ENCODE data around the gene MTARC1.

MTARC1 gene

DNA sequence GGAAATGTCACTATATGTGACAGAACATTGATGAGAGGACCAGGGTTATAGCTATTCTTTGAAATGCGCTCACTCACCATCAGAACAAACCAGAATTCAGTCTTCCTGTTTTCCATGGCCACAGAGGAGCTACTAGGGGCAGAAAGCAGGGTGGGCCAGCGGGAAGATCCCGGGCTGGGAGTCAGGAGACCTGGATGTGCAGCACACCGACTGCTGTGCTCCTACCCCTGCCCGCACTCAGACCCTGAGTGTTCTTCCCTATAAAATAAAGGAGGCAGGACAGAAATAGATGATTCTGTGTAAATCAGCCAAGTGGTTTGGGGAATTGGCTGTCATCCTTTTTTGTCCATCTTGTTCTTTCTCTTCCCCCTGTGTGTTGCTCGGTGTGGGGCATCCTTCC is 21.0 kb downstream of the MTARC1 start:
- no peak for DNase-seq

DNA sequence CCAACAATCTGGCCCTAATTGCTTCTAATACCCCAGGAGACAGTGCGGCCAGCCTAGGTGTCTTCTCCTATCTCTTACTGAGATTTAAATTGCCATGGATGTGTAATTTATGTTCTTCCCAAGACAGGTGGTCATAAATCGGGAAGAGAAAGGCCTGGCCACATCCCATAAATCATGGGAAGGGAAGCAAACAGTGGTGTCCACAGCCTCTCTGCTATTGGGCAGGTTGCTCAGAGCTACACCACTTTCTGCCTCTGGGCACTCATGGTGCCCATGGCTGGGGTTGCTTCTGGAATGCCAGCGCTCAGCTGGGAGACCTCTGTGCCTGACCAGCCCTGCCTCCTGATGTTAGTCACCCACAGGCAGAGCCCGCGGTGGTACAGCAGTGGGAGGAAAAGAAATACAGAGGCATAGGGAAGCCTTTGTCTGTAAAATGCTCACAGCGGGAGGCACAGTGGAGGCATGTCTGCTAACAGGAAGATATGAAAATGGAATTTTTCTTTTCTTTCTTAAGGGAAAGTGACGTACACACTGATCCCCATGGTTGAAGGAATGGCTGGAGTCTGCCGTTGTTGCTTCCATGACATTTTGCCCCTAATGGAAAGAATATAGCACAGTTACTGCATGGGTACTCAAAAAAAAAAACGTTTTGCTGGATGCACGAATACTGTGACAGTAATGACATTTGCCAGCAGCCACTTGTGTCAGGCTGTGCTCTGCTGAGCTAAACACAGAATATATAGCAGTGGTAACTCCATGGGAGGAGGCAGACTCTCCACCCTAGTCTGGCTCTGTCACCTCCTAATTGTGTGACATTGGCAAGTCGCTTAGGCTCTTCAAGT is 21.9 kb downstream of the MTARC1 start:
- no peak for DNase-seq

DNA sequence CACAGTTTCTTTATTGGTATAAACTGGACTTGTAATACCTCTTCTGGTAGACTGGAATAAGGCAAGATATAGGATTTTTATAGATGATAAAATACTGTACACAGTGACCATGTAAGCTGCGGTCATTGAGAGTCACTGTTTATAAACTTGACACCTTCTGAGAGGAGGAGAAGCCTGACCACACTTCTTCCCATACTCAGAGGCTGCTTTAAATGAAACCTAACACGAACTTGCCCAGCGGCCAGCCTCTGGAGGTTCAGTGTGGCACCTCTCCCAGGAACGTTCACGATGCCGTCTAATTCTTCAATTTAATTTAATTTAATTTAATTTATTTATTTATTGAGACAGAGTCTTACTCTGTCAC is 22.5 kb downstream of the MTARC1 start:
- no peak for DNase-seq

DNA sequence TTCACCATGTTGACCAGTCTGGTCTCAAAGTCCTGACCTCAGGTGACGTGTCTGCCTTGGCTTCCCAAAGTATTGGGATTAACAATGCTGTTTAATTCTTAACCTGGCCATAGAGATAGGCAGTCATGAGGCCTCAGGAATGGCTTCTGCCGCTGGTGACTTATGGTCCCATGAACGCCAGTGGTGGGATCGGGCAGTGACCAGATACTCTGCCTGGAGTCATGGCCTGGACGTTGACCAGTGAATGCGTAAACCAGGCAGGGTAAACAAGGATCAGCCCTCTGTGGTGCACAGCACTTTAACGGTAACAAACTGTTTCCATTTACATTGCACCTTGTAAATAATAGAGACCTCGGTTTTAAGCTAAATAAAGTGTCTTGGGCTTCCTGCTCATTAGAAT is 23.0 kb downstream of the MTARC1 start:
- no peak for DNase-seq

DNA sequence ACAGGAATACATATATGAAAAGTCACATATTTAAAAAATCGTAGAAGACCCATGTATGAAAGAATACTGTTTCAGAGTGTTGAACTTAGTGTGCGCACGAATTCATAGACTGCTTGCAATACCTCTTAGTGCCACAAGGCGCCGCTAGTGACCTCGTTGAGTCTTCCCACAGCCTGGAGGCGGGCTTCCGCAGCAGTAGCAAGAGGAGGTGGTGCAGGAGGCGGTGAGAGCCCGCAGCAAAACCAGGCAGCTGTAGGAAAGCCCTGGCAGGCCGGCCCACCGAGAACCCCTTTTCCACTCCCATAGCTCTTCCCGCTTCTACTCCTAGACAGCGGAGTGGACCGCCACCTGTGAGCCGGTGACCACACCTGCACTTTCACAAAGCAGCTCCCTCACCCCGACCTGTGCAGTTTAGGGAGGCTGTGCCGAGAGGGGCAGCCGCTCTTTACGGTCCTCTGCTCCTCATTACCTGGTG is 23.5 kb downstream of the MTARC1 start:
- DNase-seq, result no peak

DNA sequence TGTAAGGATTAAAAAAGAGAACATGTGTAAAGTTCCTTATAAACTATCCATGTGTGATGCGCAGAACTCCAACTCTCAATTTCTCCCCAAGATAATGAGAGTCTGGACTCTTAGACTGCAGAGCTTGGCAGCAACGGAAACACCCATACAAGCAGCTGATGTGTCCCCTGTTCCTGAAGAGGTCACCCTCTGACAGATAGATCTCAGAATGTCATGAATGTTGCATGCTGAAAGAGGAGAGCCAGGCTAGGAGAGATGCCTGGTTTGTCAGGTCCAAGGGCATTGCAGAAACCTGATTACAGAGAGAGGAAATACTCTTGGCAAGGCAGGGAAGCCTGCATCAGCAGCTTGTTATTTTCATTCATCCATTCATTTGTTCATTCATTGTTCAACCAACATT is 24.2 kb downstream of the MTARC1 start:
- DNase-seq, result no peak

DNA sequence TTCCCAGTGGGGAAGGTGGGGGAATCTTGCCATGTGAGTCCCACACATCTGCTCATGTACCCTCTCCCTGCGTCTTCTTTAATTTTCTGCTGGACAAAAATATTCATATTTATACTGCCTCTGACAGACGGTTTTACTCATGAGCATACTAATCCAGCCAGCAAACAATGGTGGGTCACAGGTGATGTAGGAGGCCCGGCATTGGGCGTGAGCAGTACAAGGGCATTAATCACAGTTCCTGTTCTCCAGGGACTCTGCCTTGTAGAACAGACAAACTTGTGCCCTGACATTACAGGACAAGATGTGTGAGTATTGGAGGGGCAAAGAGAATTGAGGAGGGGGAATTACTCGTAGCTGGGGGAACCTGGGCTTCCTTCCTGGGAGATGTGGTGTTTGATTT is 25.0 kb downstream of the MTARC1 start:
- DNase-seq, result no peak

DNA sequence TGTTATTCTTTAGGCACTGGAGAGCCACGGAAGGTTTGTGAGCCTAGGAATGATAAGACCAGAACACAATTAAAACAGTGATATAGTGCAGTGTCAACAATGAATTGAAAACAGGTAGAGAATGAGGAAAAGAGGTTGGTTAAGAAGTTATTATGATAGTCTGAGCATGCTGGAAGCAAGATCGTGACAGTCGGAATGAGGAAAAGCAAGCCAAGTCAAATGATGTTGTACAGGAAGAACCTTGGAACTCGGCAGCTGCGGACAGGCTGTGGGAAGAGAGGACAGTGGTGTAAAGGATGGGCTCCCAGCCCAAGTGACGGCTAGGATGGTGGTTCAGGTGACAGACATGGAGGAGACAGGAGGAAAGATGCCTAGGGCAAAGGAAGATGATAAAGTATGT is 25.6 kb downstream of the MTARC1 start:
- no peak for DNase-seq

DNA sequence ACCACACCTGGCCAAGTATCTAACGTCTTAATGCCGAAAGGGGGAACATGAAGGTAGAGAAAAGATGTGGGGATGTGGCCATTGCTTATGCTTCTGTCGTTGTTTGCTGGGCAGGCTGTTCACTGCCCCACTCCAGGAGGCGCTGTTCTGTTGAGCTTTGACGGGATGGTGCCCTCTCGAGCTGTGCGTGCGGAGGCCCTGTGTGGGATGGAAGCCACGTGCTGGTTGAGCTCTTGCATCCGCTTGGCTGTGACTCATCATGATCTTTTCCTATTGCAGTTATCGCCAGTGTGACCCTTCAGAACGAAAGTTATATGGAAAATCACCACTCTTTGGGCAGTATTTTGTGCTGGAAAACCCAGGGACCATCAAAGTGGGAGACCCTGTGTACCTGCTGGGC is 26.3 kb downstream of the MTARC1 start:
- DNase-seq, result no peak

DNA sequence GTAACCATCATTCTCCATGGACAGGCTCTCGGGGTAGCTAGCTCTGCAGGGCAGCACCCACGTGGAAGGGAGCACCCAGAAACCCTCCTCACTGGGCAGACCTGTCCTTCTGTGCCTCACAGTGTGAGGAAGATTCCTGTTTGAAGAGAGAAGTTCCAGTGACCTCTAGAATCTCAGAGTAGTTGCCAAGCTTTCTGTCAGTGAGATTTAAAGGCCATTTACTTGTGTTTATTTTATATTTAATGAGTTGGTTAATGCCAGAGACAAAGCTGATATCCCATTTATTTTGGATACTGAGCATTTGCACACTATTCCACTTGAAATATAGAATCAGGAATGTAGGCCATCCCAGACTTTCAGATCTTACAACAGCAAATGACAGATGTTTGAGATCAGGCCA is 28.7 kb downstream of the MTARC1 start:
- DNase-seq, result no peak

DNA sequence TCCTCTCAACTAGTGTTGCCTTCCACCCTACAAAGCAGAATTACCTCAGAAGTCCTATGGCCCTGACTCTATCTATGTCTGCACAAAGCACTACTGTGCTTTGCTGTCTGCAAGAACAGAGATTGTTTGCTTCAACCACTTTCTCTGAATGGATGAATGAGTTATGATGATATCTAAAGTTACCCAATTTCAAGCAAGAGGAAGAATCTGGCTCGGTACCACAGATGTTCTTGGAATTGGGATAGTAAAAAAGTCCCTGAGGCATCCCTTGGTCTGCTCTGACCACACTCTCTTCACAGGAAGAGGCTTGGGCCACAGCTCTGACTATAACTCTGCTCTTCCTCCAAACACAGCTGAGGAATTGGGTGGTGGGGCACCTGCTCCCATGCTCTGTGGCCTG is 31.2 kb downstream of the MTARC1 start:
- DNase-seq, result no peak

DNA sequence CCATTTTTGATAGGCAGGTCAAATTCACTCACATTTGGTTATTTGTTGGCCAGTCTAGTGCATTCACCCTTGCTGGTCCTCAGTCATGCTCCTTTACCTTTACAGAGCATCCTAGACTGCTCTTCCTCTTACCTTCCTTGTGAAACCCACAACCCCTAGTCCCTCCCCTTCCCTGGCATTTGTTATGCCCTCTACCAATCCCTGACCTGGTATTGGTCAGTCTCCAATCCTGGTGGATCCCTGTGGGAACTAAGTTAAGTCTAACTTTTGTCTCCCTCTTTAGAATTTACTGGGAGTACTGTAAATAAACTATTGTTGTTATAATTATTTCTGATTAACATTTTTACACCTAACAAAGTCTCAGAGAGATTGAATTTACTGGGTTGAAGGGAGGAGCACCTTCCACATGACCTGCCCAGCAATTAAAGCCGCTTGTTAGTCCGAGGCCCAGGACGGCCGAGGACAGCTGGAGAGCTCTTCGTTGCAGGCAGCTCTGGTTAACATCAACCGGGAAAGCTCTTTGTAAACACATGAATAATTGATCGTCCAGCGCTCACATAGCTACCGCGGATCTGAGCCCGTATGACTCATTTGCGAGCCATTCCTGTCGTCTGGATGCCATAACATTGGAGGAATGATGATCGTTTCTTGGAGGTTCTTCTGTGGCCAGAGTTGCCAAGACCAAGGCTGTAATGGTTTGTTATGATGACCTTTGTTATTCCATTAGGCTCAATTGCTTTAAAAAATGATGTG is 31.9 kb downstream of the MTARC1 start:
- no peak for DNase-seq

DNA sequence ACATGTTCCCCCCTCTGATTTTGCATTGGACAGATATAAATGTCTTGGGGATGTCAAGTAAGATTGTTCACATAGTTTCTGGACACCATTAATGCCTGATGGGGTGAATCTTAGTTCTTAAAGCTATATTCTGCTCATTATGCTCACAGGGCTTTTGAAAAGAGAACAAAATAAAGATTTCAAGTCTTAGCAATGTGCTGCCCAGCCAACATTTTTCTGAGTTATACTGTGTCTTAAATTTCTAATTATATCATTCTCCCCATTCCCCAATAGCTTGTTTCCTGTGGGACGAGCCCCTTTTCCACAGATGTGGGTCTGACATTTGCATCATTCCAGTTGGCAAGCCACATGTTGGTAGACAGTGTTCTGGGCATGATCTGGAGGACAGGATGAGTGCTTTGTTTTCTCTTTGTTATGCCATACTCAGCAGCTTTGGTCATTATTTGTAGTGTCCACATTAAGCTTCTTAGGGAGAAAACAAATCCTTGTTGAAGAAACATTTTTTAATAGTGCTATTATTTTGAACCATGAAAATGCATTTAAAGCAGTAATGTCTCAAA is 32.8 kb downstream of the MTARC1 start:
- DNase-seq, result no peak

DNA sequence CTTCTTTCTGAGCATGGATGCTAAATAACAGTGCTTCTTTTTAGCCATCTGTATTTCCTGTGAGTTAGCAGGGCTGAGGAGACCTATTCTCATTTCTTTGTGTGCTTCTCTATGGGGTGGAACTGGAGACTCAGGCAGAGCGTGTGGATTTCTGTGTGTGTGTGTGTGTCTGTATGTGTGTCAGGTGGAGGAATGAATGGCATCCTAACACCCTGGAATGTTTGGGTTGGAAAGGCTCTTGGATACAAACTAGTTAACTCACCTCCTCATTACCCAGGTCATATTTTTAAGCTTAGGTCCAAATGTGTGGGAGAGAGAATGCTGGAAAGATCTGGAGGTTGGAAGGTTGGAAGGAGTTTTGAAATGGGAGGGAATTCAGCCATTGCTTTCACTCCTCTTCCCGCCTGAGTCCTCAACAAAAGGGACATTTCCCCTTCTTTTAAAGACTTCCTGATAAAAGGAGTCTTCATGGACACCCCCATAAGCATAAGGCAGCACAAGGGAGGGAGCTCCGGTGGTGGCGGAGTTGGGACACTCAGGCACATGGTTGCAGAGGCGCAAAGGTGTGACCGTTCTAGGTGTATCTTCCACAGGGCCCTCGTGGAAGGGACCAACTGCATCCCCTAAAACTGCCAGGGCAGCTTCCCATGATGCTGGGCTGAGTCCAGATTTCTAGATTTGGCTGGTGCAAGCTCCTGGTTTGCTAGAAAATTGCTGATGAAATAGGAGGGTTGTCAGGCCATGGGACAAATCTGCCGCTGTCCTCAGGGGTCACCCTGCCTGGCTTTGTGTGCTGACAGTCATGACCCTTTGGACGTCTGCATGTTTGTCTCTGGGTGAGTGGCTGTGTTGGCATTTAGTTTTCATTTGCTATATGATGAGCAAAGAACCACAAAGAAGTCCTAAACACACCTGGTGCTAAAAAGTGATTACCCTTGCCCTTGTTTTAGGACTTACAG is 37.6 kb downstream of the MTARC1 start:
- no peak for DNase-seq

DNA sequence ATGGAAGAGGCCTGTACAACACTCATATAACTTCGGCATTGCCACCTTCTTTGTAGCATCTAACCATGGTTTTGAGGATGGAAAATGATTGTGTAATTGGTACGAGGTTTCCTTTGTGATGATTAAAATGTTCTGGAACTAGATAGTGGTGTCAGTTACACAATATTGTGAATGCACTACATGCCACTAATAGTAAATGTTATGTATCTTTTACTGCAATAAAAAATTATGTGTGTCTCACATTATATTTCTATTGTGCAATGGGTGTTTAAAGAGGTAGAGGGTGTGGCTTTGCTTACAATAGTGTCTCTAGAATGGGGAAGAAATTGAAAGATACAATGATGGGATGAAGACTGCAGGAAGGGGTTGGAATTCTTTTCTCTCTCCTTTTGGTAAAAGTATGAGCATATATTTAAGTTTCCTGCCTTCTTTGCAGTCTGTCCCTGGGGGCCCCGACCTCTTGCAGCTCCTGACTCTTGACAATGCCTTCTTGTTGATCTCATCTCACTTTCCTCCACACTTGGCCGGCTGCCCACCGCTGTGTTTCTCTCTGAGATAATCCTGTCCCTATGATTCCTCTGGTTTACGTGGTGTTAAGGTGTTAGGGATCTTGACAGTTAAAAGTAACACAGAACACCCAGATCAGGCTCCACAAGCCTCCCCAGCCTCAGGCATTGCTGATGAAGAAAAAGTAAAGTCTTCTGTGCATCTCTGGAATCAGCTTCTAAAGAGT is 39.3 kb downstream of the MTARC1 start:
- no peak for DNase-seq

DNA sequence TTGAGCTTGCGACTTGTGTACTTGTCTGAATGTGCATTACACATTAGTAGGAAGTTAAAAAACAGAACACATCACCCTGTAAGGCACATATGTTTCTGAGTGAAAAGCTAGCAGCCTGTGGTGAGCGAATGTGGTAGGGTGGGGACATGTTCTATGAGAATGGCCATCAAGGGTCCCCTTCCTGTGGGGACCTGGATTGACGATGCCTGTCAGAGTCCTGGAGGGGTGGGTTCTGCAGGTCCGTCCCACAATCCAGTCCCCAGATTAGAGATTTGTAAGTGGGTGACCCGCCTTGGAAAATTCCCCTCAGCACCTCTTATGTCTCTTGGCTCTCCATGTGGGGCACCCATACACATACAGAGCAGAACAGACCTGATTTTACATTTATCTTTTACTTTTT is 40.0 kb downstream of the MTARC1 start:
- no peak for DNase-seq

DNA sequence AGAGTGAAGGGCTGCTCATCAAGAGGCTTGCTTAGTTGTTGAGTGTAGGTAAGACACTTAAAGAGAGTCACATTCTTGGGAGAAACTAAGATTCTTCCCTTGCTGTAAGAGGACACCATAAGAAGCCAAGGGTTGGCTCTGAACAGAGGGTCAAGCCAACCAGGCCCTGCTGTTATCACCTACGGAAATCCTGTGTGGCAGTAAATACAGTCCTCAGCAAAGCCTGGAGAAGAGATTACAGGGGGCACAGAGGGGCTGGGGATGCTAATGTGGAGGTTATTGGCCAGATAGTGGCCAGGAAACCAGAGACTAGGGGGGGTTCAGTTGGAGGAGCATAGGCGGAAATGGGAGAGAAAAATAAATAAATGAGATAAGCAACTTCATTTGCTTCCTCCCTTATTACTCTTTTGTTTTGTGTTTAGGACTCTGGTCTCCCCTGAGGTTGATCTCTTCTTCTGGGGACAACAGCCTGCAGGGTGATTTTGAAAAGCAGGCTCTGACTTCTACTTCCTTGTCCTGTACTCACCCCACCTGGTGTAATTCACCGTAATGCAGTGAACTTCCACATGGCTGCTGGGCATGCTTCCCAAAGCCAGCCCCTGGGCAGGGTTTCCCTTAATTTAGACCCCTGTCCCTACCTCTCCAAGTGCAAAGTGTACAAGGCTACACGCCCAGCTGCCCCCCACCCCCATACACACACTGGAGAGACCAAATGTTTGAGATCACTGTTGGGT is 40.9 kb downstream of the MTARC1 start:
- peak; percentile 21 for DNase-seq

DNA sequence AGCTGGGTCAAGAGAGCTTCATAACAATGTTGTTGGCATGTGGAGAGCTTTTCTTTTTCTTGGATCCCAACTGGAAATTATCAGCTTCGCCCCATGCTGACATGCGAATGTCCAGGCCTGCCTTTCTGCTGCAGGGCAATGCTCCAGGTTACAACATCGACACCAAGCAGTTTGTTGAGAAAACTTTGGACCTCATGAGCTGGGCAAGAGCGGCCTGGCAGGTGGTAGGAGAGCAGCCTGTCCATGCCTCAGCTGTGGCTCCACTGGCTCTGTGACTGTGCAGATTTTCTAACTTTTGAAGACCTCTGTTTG is 41.4 kb downstream of the MTARC1 start:
- no peak for DNase-seq

DNA sequence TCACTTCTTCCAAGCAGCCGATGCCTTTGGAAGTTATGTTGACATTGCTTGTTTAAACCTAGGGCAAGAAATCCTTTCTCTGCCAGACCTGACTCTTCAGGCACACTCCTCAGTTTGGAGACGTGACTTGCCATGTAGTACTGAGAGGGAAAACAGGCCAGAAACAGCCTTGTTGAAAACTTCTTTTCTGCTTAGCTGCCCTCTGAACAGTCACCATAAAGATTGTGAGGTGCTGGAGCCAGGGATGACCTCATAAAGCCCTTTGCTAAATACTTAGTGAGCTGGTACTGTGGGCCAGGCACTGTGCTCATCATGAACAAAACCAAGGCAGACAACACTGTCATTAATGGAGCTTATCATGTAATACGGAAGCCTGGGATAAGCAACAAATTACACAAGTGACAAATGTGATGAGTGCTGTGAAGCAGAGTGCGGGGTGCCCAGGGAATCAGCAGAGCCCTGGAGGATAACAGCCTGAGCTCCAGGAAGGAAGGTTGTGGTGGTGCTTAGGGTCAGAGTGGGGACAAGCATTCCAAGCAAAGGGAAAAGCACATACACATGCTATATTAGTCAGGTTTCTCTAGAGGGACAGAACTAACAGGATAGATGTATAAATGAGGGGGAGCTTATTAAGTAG is 42.4 kb downstream of the MTARC1 start:
- no peak for DNase-seq

DNA sequence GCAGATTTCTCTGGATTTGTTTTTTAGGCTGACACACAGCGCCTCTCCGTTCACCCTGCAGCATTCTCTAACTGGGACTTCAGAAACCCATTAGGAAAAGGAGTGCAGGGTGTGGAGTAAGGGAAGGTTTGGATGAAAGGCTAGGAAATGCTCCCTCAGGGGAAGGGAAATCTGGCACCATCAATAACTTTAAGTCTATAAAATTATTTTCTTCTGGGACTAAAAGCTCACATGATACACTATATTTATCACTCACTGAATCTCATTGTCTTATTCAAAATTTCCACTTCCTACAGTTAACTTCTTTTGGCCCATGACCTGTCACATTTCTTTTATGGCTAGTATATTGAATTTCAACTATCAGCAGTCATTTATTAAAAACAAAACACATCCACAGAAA is 46.7 kb downstream of the MTARC1 start:
- no peak for DNase-seq
